WTC11 (cell line): ENCODE results near the gene CYCS. TPM values are rescaled to one million over a fixed set of nuclear protein-coding genes. Genes with fewer than 3 reads are reported as not detected.

Source experiments
- ATAC-seq: fragments of 200-7000 bp; cut with Tn5 transposase; 2 replicates; pipeline ENCODE4 v1.10.0; 2021; ENCODE audit warnings: mild to moderate bottlenecking, moderate library complexity
- CTCF ChIA-PET: fragments of 300-600 bp; sonication (Branson Sonifier 250); formaldehyde crosslinking; loops from one replicate; lab custom pipeline; 2021; ENCODE audit warnings: antibody characterized with exemption; lab: Charles Lee
- POLR2A ChIA-PET: fragments of 350-600 bp; sonication (Branson Sonifier 250); formaldehyde crosslinking; loops from one replicate; lab custom pipeline; 2021; ENCODE audit warnings: antibody characterized with exemption; lab: Charles Lee
- DNase-seq: peaks from one replicate; pipeline ENCODE4 v3.0.0; 2021; ENCODE audit warnings: low spot score
- H3K27ac Mint-ChIP-seq: 2 replicates; pipeline ENCODE4 v1.8.0; 2021; ENCODE audit warnings: mixed read lengths
- H3K27me3 Mint-ChIP-seq: 2 replicates; pipeline ENCODE4 v1.8.0; 2021; ENCODE audit warnings: low read depth, mild to moderate bottlenecking, moderate library complexity, mixed read lengths
- H3K36me3 Mint-ChIP-seq: 2 replicates; pipeline ENCODE4 v1.8.0; 2021; ENCODE audit warnings: mixed read lengths
- H3K4me1 Mint-ChIP-seq: 2 replicates; pipeline ENCODE4 v1.8.0; 2022; ENCODE audit warnings: mixed read lengths
- H3K4me3 Mint-ChIP-seq: 2 replicates; pipeline ENCODE4 v1.8.0; 2021; ENCODE audit warnings: mild to moderate bottlenecking, moderate library complexity, mixed read lengths
- H3K9me3 Mint-ChIP-seq: 2 replicates; pipeline ENCODE4 v1.8.0; 2021; ENCODE audit warnings: mixed read lengths
- ELF4 ChIP-seq: sonication (generic); formaldehyde crosslinking; IDR thresholded peaks from 2 replicates; pipeline ENCODE4 v1.8.1; 2022; ENCODE audit warnings: low read depth, mild to moderate bottlenecking, moderate library complexity, missing genetic modification reagents
- GRHL2 ChIP-seq: fragments of 250-450 bp; sonication (Bioruptor Pico); IDR thresholded peaks from 2 replicates; pipeline ENCODE4 v1.8.0; 2022; ENCODE audit warnings: mild to moderate bottlenecking, moderate library complexity; ENCODE audit not compliant: insufficient replicate concordance, severe bottlenecking
- HMGA2 ChIP-seq: fragments of 250-450 bp; sonication (Bioruptor Pico); IDR thresholded peaks from 2 replicates; pipeline ENCODE4 v1.4.0; 2021; ENCODE audit warnings: mild to moderate bottlenecking, moderate library complexity
- JAZF1 ChIP-seq: fragments of 250-450 bp; sonication (Bioruptor Pico); IDR thresholded peaks from 2 replicates; pipeline ENCODE4 v1.9.0; 2021; ENCODE audit warnings: moderate library complexity, mild to moderate bottlenecking, inconsistent platforms
- NFE2L1 ChIP-seq: sonication (generic); formaldehyde crosslinking; IDR thresholded peaks from 2 replicates; pipeline ENCODE4 v1.8.1; 2023; ENCODE audit warnings: missing genetic modification reagents
- NR3C1 ChIP-seq: sonication (generic); formaldehyde crosslinking; conservative IDR thresholded peaks from 2 replicates; pipeline ENCODE4 v1.8.1; 2023; ENCODE audit warnings: low read depth, mild to moderate bottlenecking, missing genetic modification reagents
- RORB ChIP-seq: fragments of 250-450 bp; sonication (Bioruptor Pico); IDR thresholded peaks from 2 replicates; pipeline ENCODE4 v1.9.0; 2021; ENCODE audit warnings: mild to moderate bottlenecking
- TEAD1 ChIP-seq: sonication (generic); formaldehyde crosslinking; IDR thresholded peaks from 2 replicates; pipeline ENCODE4 v1.8.0; 2022; ENCODE audit warnings: mild to moderate bottlenecking, missing genetic modification reagents
- ZNF232 ChIP-seq: sonication (generic); formaldehyde crosslinking; IDR thresholded peaks from 2 replicates; pipeline ENCODE4 v1.8.0; 2022; ENCODE audit warnings: mild to moderate bottlenecking, missing genetic modification reagents
- ZNF263 ChIP-seq: sonication (generic); formaldehyde crosslinking; IDR thresholded peaks from 2 replicates; pipeline ENCODE4 v1.8.1; 2022; ENCODE audit warnings: low read depth, mild to moderate bottlenecking, moderate library complexity, missing genetic modification reagents
- ZNF396 ChIP-seq: fragments of 250-450 bp; sonication (Bioruptor Pico); IDR thresholded peaks from 2 replicates; pipeline ENCODE4 v1.8.0; 2021; ENCODE audit warnings: mild to moderate bottlenecking, moderate library complexity, borderline replicate concordance
- ZNF416 ChIP-seq: fragments of 250-450 bp; sonication (Bioruptor Pico); IDR thresholded peaks from 2 replicates; pipeline ENCODE4 v1.9.0; 2021; ENCODE audit warnings: mild to moderate bottlenecking, inconsistent platforms
- total RNA-seq: library from RNA; stranded (reverse); gene quantifications from 3 replicates; pipeline ENCODE4 v1.2.3, GENCODE V29; 2021
- TF ChIP-seq, protein P1 (sequence below): sonication (generic); formaldehyde crosslinking; IDR thresholded peaks from 2 replicates; pipeline ENCODE4 v1.8.1; 2023; ENCODE audit warnings: mild to moderate bottlenecking, missing genetic modification reagents
- TF ChIP-seq, protein P2 (sequence below): sonication (generic); formaldehyde crosslinking; IDR thresholded peaks from 2 replicates; pipeline ENCODE4 v1.8.0; 2022; ENCODE audit warnings: mild to moderate bottlenecking, missing genetic modification reagents
- TF ChIP-seq, protein P3 (sequence below): sonication (generic); formaldehyde crosslinking; IDR thresholded peaks from 2 replicates; pipeline ENCODE4 v1.8.0; 2022; ENCODE audit warnings: mild to moderate bottlenecking, missing genetic modification reagents
- TF ChIP-seq, protein P4 (sequence below): sonication (generic); formaldehyde crosslinking; IDR thresholded peaks from 2 replicates; pipeline ENCODE4 v1.8.0; 2023; ENCODE audit warnings: missing genetic modification reagents, mild to moderate bottlenecking, borderline replicate concordance
- TF ChIP-seq, protein P5 (sequence below): sonication (generic); formaldehyde crosslinking; IDR thresholded peaks from 2 replicates; pipeline ENCODE4 v1.8.1; 2022; ENCODE audit warnings: mild to moderate bottlenecking, moderate library complexity, missing genetic modification reagents
- TF ChIP-seq, protein P6 (sequence below): sonication (generic); formaldehyde crosslinking; IDR thresholded peaks from 2 replicates; pipeline ENCODE4 v1.8.1; 2023; ENCODE audit warnings: mild to moderate bottlenecking, missing genetic modification reagents, moderate library complexity
- TF ChIP-seq, protein P7 (sequence below): sonication (generic); formaldehyde crosslinking; IDR thresholded peaks from 2 replicates; pipeline ENCODE4 v1.8.0; 2022; ENCODE audit warnings: mild to moderate bottlenecking, missing genetic modification reagents
- TF ChIP-seq, protein P8 (sequence below): fragments of 250-450 bp; sonication (Bioruptor Pico); IDR thresholded peaks from 2 replicates; pipeline ENCODE4 v1.9.0; 2021; ENCODE audit warnings: mild to moderate bottlenecking

The CYCS gene
- total RNA-seq, 1 experiment from 2014 or later, result 249 TPM

DNA sequence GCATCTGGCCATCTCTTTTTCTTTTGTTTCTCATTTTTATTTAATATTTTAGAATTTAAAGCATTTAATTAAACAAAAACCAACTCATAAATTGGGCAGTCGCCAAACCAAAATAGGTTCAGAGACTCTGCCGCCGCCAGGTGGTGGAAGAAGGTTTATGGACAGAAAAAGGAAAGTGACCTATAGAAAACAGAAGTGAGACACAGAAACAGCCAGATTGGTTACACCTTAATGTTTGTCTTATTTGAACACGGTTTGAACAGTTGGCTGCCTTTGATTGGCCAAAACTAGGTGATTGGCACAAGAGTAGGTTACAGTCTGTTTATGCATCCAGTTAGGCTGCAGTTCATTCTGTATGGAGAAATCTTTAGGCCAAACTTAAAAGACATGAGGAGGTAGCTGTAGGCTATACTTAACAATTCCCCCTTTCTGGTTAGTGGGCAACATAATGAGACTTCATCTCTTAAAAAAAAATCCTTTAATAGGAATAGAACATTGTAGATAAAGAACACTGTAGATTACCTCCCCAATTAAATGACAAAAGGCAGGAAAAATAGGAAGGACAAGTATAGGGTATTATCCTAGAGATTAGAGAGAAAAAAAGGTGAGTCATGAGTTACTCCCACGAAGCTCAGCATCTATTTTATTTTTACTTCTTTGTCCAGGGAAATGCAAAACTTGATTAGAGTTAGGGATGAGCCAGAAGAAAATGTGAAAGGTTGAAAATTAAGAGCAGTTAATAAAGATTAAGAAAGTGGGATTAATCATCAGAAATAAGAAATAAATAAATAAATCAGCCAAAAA, 23.9 kb upstream of the CYCS start (continued):
- TF ChIP-seq ZNF232 (CRISPR knock-in tag) (no peak), ELF4 (CRISPR knock-in tag) (no peak), ZNF263 (CRISPR knock-in tag) (no peak), ZNF396 (CRISPR knock-in tag) (no peak)
- TF ChIP-seq, protein P1, sequence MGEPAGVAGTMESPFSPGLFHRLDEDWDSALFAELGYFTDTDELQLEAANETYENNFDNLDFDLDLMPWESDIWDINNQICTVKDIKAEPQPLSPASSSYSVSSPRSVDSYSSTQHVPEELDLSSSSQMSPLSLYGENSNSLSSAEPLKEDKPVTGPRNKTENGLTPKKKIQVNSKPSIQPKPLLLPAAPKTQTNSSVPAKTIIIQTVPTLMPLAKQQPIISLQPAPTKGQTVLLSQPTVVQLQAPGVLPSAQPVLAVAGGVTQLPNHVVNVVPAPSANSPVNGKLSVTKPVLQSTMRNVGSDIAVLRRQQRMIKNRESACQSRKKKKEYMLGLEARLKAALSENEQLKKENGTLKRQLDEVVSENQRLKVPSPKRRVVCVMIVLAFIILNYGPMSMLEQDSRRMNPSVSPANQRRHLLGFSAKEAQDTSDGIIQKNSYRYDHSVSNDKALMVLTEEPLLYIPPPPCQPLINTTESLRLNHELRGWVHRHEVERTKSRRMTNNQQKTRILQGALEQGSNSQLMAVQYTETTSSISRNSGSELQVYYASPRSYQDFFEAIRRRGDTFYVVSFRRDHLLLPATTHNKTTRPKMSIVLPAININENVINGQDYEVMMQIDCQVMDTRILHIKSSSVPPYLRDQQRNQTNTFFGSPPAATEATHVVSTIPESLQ (CRISPR knock-in tag), result no peak

DNA sequence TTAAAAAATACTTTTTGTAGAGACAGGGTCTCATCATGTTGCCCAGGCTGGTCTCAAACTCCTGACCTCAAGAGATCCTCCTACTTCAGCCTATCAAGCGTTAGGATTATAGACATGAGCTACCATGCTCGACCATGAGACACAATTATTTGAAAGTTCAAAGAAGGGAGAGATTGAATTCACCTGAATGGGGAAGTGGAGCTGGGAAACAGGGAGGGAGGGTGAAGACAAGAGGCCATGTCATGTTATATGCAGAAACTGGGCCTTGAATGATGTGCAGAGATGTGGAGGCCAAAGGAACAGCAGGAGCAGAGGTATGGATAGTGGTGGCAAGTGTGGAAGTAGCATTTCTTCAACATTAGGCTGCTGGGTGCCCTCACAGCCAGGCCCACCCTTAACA, 18.7 kb upstream of the CYCS start:
- H3K9me3 Mint-ChIP-seq, result no peaks in the 10 kb centered on the region
- POLR2A ChIA-PET, result interaction anchor here (0.7 kb wide), 1 partner anchor 689 kb away, joined by 4 read pairs; no protein-coding TSS in a partner anchor
- no peak overlapping the region for H3K4me3 Mint-ChIP-seq
- H3K27ac Mint-ChIP-seq, result no peak overlapping the region
- TF ChIP-seq, protein P2, sequence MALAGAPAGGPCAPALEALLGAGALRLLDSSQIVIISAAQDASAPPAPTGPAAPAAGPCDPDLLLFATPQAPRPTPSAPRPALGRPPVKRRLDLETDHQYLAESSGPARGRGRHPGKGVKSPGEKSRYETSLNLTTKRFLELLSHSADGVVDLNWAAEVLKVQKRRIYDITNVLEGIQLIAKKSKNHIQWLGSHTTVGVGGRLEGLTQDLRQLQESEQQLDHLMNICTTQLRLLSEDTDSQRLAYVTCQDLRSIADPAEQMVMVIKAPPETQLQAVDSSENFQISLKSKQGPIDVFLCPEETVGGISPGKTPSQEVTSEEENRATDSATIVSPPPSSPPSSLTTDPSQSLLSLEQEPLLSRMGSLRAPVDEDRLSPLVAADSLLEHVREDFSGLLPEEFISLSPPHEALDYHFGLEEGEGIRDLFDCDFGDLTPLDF (CRISPR knock-in tag), result no peak
- no peak for TF ChIP-seq NFE2L1 (CRISPR knock-in tag)
- TF ChIP-seq JAZF1, result no peak
- TF ChIP-seq, protein P3, sequence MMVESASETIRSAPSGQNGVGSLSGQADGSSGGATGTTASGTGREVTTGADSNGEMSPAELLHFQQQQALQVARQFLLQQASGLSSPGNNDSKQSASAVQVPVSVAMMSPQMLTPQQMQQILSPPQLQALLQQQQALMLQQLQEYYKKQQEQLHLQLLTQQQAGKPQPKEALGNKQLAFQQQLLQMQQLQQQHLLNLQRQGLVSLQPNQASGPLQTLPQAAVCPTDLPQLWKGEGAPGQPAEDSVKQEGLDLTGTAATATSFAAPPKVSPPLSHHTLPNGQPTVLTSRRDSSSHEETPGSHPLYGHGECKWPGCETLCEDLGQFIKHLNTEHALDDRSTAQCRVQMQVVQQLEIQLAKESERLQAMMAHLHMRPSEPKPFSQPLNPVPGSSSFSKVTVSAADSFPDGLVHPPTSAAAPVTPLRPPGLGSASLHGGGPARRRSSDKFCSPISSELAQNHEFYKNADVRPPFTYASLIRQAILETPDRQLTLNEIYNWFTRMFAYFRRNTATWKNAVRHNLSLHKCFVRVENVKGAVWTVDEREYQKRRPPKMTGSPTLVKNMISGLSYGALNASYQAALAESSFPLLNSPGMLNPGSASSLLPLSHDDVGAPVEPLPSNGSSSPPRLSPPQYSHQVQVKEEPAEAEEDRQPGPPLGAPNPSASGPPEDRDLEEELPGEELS (CRISPR knock-in tag), result no peak
- no peak for TF ChIP-seq GRHL2 (CRISPR knock-in tag)
- TF ChIP-seq, protein P4, sequence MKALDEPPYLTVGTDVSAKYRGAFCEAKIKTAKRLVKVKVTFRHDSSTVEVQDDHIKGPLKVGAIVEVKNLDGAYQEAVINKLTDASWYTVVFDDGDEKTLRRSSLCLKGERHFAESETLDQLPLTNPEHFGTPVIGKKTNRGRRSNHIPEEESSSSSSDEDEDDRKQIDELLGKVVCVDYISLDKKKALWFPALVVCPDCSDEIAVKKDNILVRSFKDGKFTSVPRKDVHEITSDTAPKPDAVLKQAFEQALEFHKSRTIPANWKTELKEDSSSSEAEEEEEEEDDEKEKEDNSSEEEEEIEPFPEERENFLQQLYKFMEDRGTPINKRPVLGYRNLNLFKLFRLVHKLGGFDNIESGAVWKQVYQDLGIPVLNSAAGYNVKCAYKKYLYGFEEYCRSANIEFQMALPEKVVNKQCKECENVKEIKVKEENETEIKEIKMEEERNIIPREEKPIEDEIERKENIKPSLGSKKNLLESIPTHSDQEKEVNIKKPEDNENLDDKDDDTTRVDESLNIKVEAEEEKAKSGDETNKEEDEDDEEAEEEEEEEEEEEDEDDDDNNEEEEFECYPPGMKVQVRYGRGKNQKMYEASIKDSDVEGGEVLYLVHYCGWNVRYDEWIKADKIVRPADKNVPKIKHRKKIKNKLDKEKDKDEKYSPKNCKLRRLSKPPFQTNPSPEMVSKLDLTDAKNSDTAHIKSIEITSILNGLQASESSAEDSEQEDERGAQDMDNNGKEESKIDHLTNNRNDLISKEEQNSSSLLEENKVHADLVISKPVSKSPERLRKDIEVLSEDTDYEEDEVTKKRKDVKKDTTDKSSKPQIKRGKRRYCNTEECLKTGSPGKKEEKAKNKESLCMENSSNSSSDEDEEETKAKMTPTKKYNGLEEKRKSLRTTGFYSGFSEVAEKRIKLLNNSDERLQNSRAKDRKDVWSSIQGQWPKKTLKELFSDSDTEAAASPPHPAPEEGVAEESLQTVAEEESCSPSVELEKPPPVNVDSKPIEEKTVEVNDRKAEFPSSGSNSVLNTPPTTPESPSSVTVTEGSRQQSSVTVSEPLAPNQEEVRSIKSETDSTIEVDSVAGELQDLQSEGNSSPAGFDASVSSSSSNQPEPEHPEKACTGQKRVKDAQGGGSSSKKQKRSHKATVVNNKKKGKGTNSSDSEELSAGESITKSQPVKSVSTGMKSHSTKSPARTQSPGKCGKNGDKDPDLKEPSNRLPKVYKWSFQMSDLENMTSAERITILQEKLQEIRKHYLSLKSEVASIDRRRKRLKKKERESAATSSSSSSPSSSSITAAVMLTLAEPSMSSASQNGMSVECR (CRISPR knock-in tag), result no peak
- TF ChIP-seq, protein P5, sequence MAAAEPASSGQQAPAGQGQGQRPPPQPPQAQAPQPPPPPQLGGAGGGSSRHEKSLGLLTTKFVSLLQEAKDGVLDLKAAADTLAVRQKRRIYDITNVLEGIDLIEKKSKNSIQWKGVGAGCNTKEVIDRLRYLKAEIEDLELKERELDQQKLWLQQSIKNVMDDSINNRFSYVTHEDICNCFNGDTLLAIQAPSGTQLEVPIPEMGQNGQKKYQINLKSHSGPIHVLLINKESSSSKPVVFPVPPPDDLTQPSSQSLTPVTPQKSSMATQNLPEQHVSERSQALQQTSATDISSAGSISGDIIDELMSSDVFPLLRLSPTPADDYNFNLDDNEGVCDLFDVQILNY, result no peak
- TF ChIP-seq NR3C1 (CRISPR knock-in tag), result no peak
- no peak for TF ChIP-seq ZNF416 (CRISPR knock-in tag)
- no peak for TF ChIP-seq RORB (CRISPR knock-in tag)
- TF ChIP-seq TEAD1 (CRISPR knock-in tag), result no peak
- TF ChIP-seq, protein P6, sequence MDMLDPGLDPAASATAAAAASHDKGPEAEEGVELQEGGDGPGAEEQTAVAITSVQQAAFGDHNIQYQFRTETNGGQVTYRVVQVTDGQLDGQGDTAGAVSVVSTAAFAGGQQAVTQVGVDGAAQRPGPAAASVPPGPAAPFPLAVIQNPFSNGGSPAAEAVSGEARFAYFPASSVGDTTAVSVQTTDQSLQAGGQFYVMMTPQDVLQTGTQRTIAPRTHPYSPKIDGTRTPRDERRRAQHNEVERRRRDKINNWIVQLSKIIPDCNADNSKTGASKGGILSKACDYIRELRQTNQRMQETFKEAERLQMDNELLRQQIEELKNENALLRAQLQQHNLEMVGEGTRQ (CRISPR knock-in tag), result no peak
- TF ChIP-seq, protein P7, sequence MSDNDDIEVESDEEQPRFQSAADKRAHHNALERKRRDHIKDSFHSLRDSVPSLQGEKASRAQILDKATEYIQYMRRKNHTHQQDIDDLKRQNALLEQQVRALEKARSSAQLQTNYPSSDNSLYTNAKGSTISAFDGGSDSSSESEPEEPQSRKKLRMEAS (CRISPR knock-in tag), result no peak
- TF ChIP-seq, protein P8, sequence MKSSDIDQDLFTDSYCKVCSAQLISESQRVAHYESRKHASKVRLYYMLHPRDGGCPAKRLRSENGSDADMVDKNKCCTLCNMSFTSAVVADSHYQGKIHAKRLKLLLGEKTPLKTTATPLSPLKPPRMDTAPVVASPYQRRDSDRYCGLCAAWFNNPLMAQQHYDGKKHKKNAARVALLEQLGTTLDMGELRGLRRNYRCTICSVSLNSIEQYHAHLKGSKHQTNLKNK, result no peak
- no peak for TF ChIP-seq HMGA2 (CRISPR knock-in tag)
- H3K4me1 Mint-ChIP-seq, result peaks cover 20% of the 10 kb centered on the region
- DNase-seq, result no peak
- ATAC-seq, result no peak
- CTCF ChIA-PET, result no interaction called here
- no peaks in the 10 kb centered on the region for H3K36me3 Mint-ChIP-seq
- no peaks in the 10 kb centered on the region for H3K27me3 Mint-ChIP-seq
